Fibroblast of the aortic adventitia (primary cell): ENCODE measurements around the gene FARP1. TPM values are rescaled to one million over a fixed set of nuclear protein-coding genes. Genes with fewer than 3 reads are reported as not detected.

ENCODE experiments used
- DNase-seq: peaks from one replicate; pipeline ENCODE4 v3.0.0-alpha.2; 2010; ENCODE audit warnings: low read depth
- H3K4me3 ChIP-seq: 2 replicates; pipeline ENCODE4 v1.5.1; 2011; ENCODE audit warnings: low read depth, mild to moderate bottlenecking, control low read depth, low read length, moderate library complexity
- total RNA-seq: library from RNA; depleted of rRNA; stranded (reverse); fragments of >200 nt; gene quantifications from 2 replicates; pipeline ENCODE4 v1.2.3, GENCODE V29; 2012; ENCODE audit warnings: low replicate concordance
- TF ChIP-seq, protein P1 (sequence below): IDR thresholded peaks from 2 replicates; pipeline ENCODE4 v1.5.1; 2011; ENCODE audit warnings: mild to moderate bottlenecking, low read length, control low read depth, inconsistent platforms; ENCODE audit not compliant: insufficient read depth

Gene FARP1
- total RNA-seq, 1 donor = 16.2 TPM

DNA sequence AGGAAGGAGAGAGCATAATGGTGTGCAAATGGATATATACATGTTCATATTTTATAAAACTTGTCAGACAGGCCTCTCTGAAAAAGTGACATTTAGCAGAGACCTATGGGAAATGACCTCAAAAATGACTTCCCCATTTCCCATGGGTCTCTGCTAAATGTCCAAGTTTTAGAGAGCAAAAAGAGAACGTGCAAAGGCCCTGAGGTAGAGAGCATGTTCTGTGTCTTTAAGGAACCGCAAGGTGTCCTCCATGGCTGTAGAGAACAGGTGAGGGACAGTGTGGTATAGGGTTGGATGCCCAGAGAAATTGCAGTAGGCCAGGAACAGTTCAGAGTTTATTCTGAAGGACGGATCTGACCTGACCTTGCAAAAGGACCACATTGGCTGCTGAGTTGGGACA, 147.4 kb downstream of the FARP1 start:
- no peak overlapping the region for H3K4me3 ChIP-seq
- DNase-seq = no peak
- TF ChIP-seq, protein P1, sequence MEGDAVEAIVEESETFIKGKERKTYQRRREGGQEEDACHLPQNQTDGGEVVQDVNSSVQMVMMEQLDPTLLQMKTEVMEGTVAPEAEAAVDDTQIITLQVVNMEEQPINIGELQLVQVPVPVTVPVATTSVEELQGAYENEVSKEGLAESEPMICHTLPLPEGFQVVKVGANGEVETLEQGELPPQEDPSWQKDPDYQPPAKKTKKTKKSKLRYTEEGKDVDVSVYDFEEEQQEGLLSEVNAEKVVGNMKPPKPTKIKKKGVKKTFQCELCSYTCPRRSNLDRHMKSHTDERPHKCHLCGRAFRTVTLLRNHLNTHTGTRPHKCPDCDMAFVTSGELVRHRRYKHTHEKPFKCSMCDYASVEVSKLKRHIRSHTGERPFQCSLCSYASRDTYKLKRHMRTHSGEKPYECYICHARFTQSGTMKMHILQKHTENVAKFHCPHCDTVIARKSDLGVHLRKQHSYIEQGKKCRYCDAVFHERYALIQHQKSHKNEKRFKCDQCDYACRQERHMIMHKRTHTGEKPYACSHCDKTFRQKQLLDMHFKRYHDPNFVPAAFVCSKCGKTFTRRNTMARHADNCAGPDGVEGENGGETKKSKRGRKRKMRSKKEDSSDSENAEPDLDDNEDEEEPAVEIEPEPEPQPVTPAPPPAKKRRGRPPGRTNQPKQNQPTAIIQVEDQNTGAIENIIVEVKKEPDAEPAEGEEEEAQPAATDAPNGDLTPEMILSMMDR = no peak

DNA sequence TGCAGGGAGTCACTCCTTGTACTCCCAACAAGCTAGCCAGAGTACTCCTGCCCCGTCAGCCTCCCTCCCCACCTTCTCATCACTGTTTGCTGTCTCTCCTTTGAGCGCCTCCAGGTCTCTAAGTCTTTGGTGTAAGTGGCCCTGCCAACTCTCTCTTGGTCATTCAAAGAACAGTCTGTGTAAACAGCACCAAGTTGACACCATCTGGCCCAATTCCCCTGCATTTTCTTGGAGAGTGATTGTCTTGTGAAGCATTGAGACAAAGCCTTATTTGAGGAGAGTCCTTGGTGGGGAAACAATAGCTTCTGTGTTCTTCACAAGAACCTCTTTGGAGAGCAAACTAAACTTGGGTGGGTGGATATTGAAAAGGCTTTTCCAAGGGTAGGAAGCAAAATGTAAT, 148.8 kb downstream of the FARP1 start:
- DNase-seq = no peak
- TF ChIP-seq, protein P1 = no peak
- no peak overlapping the region for H3K4me3 ChIP-seq

DNA sequence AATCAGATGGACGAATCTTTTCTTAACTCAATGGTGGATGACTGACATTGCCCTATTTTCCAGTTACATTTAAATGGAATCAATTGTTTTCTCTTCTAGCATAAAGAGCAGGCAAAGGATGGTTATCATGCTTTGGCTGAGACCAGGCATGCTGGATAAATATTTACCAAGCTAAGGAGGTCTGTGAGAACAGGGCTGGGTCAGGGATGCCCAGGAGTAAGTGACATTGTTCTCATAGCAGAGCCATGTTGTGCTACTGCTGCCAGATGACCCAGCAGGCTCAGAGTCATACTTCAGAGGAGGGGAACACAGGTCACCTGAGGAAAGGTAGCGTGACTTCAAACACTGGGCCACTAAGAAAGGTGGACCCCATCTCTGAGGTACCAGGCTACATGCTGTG, 150.2 kb downstream of the FARP1 start:
- no peak for DNase-seq
- no peak overlapping the region for H3K4me3 ChIP-seq
- TF ChIP-seq, protein P1 = no peak

DNA sequence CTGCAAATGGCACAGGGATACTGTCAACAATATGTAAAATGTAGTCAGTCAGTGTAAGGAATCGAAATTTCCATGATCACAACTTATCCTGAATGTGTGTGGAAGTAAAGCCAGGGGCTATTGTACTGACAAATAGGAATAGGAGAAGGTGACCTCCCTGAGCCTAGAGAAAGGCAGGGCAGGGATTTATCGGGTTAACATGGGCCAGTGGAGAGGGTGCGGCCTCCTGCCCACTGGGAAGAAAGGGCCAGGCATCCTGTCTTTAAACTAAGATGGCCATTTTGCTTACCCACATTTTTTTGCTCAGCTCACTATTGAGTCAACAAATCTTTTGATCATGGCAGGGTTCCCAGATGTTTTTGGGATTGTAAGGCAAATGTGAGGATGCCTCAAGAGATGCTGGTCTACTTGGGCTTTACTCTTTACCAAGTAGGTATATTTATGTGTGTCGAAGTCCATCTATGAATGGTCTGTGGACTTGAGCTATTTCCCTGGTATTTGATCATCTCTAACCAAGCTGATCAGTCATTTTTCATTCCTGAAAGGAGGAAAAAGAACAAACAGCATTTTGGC, 150.8 kb downstream of the FARP1 start:
- peak; percentile 39 for DNase-seq
- TF ChIP-seq, protein P1 = no peak
- H3K4me3 ChIP-seq = no peak overlapping the region

DNA sequence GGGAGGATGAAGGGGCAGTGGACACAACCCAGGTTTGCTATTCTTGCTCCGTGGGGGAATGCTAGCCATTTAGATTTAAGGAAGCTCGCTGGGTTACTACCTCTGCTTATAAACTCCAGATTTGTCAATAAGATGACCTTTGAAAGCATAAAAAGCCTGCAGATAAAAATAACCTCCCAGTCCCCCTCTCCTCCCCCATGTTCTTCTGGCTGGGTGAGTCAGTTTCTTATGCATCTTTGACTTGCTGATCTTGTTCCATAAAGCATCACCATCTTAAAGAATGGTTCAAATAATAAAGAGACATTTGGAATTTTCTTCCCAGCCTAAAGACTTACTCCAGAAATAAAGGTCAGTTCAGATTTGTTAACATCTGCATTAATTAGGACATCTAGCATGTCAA, 152.5 kb downstream of the FARP1 start:
- DNase-seq = no peak
- H3K4me3 ChIP-seq = no peak overlapping the region
- TF ChIP-seq, protein P1 = no peak

DNA sequence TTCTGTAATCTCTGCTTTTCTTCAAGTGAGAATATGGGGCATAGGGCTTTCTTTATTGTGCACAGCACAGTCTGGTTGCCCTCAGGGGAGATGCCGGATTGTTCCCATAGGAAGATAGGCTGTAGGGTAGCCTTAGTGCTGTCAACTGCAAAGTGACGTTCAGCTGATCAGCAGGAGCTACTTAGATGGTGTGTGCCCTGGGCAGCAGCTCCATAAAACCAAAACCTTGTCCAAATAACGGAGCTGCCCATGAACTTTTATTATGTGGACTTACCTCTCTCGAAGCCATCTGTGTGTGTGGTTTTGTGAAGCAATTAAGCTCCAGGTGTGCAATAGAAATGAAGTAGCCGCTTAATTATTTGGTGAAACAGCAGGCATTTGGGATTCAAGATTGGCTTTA, 154.2 kb downstream of the FARP1 start:
- TF ChIP-seq, protein P1 = no peak
- DNase-seq = no peak

DNA sequence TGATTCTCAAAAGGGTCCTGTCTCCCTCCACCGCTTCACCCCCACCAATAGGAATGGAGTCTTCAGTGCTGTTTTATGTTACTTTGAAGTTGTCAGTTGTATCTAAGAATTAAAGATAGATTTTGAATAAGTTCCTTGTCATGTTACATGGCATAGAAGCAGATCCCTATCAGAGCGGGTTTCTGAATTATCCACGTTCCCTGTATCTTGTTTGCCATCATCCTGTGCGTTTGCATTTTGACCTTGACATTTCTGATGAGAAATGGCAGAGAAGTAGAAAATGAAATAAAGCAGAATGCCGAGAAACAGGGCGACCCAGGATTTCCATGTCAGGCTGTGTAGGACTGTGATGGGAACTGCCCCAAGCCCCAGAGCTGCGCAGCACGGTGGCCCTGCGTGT, 154.9 kb downstream of the FARP1 start:
- TF ChIP-seq, protein P1 = no peak
- no peak overlapping the region for H3K4me3 ChIP-seq
- DNase-seq = no peak

More for the DNA sequence above, 154.2 kb downstream of the FARP1 start:
- H3K4me3 ChIP-seq = no peak overlapping the region
